ENCODE results near the gene ACTR3. TPM values are rescaled to one million over a fixed set of nuclear protein-coding genes. Genes with fewer than 3 reads are reported as not detected.

The ACTR3 gene
- total RNA-seq (2014; rRNA removed) (177 and 197 TPM in 2 replicates), Bru-seq, nascent RNA (percentile 96 among the genes with signal in this experiment), BruChase-seq, experiment 1, labeled RNA remaining after a 6-hour chase (percentile 92 among the genes with signal in this experiment), BruChase-seq, experiment 2, labeled RNA remaining after a 2-hour chase (percentile 93 among the genes with signal in this experiment)
- long read RNA-seq, full-length matches to known transcripts: 269 of 301 reads
- long read RNA-seq, partial matches to known transcripts: 21 of 301 reads
- long read RNA-seq, other reads (novel, unspliced or antisense): 11 of 301 reads

DNA sequence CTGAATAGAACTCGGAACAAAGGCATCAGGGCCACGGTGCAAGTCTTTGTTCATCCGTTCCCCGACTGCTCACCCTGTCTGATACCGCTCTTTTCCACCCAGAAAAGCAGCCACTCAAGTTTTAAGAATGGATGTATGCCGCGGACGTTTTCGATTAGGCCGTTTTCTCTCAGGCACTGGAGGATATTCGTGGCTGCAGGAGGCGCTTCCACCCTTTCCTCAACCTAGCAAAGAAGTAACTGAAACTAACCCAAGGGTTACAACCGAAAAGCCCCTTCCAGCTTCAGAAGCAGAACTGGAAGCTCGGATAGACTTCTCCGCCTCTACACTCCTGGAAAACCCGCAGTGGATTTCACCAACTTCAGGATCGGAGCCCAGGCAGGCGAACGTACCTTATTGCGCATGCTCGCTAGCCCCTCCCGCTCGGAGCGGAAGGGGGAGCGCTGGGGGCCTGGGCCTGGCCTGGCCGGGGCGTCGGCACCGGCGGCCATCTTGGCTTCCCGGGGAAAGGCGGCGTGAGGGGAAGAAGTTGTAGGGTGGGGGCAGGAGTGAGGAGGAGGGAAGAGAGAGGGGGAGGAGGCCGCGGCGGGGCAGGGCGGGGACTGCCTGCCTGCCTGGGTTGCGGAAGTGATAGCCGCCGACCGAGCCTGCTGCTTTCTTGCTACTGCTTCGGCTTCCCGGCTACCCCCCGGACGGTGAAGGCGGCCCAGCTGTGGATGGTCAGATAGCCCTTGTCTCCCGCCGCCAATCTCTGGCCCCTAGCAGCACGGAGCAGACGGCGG lies at the start of gene ACTR3:
Gene ACTR3, plus strand, starts transcription at position 619 of the 782 bp plus-strand sequence. CDS start 191 bp downstream, outside the sequence.
- ChIA-PET POLR2A (ENCODE audit: unreplicated experiment) (interaction anchor here (0.7 to 1.3 kb wide), 2 partner anchors 98 to 133 kb away, joined by 8 to 16 read pairs; partner anchors contain the start of gene SLC35F5), CTCF (interaction anchor here (0.6 kb wide), 1 partner anchor 32 kb away, joined by 3 read pairs; no protein-coding TSS in a partner anchor)
- Histone ChIP-seq H3F3A (ENCODE audit: low read length, unreplicated experiment) (peaks cover 6% of the 10 kb centered on the region), H3K36me3 (ENCODE audit: low read depth, low read length) (0 out of 2 replicates have a peak, but pooled peaks cover 2% of the 10 kb centered on the region), H3K9me2 (replicated peaks; ENCODE audit: low read length) (no peaks in the 10 kb centered on the region), H3K4me1 (ENCODE audit: insufficient read depth, low read length) (peaks cover 71% of the 10 kb centered on the region), H3K79me2 (ENCODE audit: low read length) (peaks cover 66% of the 10 kb centered on the region), H3K4me2 (ENCODE audit: low read length) (peak within 1 kb of the TSS; percentile 90), H3K27ac (ENCODE audit: low read length) (peak within 1 kb of the TSS; percentile 80), H2AFZ (ENCODE audit: low read length) (peak within 1 kb of the TSS; percentile 69), H3K9ac (ENCODE audit: low read length) (peak within 1 kb of the TSS; percentile 89), H3K4me3 (ENCODE audit: low read length) (peak within 1 kb of the TSS; percentile 75), H3K27me3 (ENCODE audit: low read length) (no peaks in the 10 kb centered on the region), H4K20me1 (ENCODE audit: low read length) (peaks cover 16% of the 10 kb centered on the region), H3K9me3 (ENCODE audit: low read length) (no peaks in the 10 kb centered on the region)
- ATAC-seq (peak; percentile 65), DNase-seq (peak; percentile 99)
- no TSS peak for BruUV-seq (replicated peaks)
- TF ChIP-seq EZH2 (IDR thresholded peaks at IDR 0.05; ENCODE audit: low read length, unreplicated experiment) (no peak), EZH2phosphoT487 (IDR thresholded peaks at IDR 0.05; ENCODE audit: borderline replicate concordance, low read length) (no peak)
- TF ChIP-seq, protein P1, sequence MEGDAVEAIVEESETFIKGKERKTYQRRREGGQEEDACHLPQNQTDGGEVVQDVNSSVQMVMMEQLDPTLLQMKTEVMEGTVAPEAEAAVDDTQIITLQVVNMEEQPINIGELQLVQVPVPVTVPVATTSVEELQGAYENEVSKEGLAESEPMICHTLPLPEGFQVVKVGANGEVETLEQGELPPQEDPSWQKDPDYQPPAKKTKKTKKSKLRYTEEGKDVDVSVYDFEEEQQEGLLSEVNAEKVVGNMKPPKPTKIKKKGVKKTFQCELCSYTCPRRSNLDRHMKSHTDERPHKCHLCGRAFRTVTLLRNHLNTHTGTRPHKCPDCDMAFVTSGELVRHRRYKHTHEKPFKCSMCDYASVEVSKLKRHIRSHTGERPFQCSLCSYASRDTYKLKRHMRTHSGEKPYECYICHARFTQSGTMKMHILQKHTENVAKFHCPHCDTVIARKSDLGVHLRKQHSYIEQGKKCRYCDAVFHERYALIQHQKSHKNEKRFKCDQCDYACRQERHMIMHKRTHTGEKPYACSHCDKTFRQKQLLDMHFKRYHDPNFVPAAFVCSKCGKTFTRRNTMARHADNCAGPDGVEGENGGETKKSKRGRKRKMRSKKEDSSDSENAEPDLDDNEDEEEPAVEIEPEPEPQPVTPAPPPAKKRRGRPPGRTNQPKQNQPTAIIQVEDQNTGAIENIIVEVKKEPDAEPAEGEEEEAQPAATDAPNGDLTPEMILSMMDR (conservative IDR thresholded peaks at IDR 0.05; ENCODE audit: low read depth, low read length): no peak
- intact Hi-C loops (cut with micrococcal nuclease): loop anchor here (1.0 to 5.0 kb wide), 4 partner anchors 13 to 732 kb away; no protein-coding TSS in a partner anchor

DNA sequence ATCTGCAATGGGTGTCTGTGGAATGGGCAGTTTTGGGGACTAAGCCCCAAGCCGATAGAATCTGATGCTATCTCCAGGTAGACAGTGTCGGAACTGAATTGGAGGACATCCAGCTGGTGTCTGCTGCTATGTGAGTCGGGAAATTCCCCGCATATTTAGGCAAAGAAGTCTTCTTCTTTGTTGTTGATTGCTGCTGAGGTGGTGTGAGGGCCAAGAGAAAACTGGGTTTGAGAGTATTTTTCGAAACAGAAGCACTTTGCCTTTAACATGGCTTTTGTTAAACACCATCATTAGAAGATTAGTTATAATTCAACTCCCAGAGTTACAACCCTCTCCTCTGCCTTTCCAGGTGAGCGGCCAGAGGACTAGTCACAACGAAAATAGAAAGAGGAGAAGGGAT lies 49.4 kb upstream of the ACTR3 start:
- Histone ChIP-seq H3K36me3 (ENCODE audit: low read depth, low read length) (no peaks in the 10 kb centered on the region), H3K4me3 (ENCODE audit: low read length) (no peak overlapping the region), H3K4me1 (ENCODE audit: insufficient read depth, low read length) (no peaks in the 10 kb centered on the region), H3K9ac (ENCODE audit: low read length) (no peak overlapping the region), H2AFZ (ENCODE audit: low read length) (no peak overlapping the region), H3K27ac (ENCODE audit: low read length) (no peak overlapping the region), H3K79me2 (ENCODE audit: low read length) (no peaks in the 10 kb centered on the region), H4K20me1 (ENCODE audit: low read length) (no peaks in the 10 kb centered on the region), H3K4me2 (ENCODE audit: low read length) (no peak overlapping the region), H3K9me3 (ENCODE audit: low read length) (no peaks in the 10 kb centered on the region), H3K27me3 (ENCODE audit: low read length) (no peaks in the 10 kb centered on the region), H3F3A (ENCODE audit: low read length, unreplicated experiment) (no peaks in the 10 kb centered on the region), H3K9me2 (replicated peaks; ENCODE audit: low read length) (no peaks in the 10 kb centered on the region)
- ChIA-PET POLR2A (ENCODE audit: unreplicated experiment) (no interaction called here), CTCF (no interaction called here)
- TF ChIP-seq EZH2phosphoT487 (IDR thresholded peaks at IDR 0.05; ENCODE audit: borderline replicate concordance, low read length) (no peak), EZH2 (IDR thresholded peaks at IDR 0.05; ENCODE audit: low read length, unreplicated experiment) (no peak)
- TF ChIP-seq, protein P1 (conservative IDR thresholded peaks at IDR 0.05; ENCODE audit: low read depth, low read length): no peak
- no TSS peak for BruUV-seq (replicated peaks)
- no peak for ATAC-seq
- intact Hi-C loops (cut with micrococcal nuclease): no loop called here
- DNase-seq: no peak

Data from PC-3 (cell line).